22Rv1 (cell line): ENCODE results near the gene COX8A.

Experiments
- CTCF ChIP-seq: fragments of 450-650 bp; IDR thresholded peaks from 2 replicates; pipeline ENCODE4 v1.5.1; 2017; ENCODE audit warnings: mild to moderate bottlenecking
- ZFX ChIP-seq: fragments of 450-650 bp; IDR thresholded peaks from 2 replicates; pipeline ENCODE4 v1.6.1; 2017; ENCODE audit warnings: antibody characterized with exemption, borderline replicate concordance

DNA sequence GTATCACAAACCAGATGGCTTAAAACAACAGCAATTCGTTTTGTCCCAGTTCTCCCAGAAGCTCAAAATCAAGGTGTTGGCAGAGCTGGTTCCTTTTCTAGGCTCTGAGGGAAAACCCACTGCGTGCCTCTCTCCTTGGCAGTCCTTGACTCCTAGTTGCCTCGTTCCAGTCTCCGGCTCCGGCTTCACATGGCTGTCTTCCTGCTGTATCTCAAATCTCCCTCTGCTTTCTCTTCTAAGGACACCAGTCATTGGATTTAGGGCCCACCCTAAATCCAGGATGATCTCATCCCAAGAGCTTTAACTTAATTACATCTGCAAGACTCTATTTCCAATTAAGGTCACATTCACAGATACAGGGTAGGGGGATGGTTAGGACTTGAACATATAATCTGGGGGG lies 44.8 kb upstream of the COX8A start:
- TF ChIP-seq CTCF (no peak), ZFX (no peak)
